Kidney epithelial cell (primary cell): ENCODE results near the gene GPATCH4. TPM values are rescaled to one million over a fixed set of nuclear protein-coding genes. Genes with fewer than 3 reads are reported as not detected.

Experiments used
- DNase-seq: peaks from one replicate; pipeline ENCODE4 v3.0.0-alpha.2; 2010; ENCODE audit warnings: low read depth
- H3K27me3 ChIP-seq: 2 replicates; pipeline ENCODE4 v1.6.0; 2011; ENCODE audit warnings: low read length; ENCODE audit not compliant: control insufficient read depth, insufficient read depth
- H3K36me3 ChIP-seq: 2 replicates; pipeline ENCODE4 v1.5.1; 2011; ENCODE audit warnings: low read length; ENCODE audit not compliant: control insufficient read depth, insufficient read depth
- H3K4me3 ChIP-seq: 2 replicates; pipeline ENCODE4 v1.5.1; 2011; ENCODE audit warnings: low read depth, mild to moderate bottlenecking, control low read depth, low read length
- total RNA-seq: library from RNA; depleted of rRNA; stranded (reverse); fragments of >200 nt; gene quantifications from 2 replicates; pipeline ENCODE4 v1.2.3, GENCODE V29; 2015
- TF ChIP-seq, protein P1 (sequence below): IDR thresholded peaks from 2 replicates; pipeline ENCODE4 v1.5.1; 2011; ENCODE audit warnings: mild to moderate bottlenecking, moderate library complexity, low read length, control low read depth, inconsistent platforms; ENCODE audit not compliant: insufficient read depth, poor library complexity, severe bottlenecking

The GPATCH4 gene
- total RNA-seq, result 19.1 and 21.8 TPM in 2 replicates

- Histone ChIP-seq H3K27me3 (no peaks in the 10 kb centered on the region), H3K36me3 (peaks cover 1% of the 10 kb centered on the region), H3K4me3 (peak within 1 kb of the TSS; percentile 89)
- TF ChIP-seq, protein P1, sequence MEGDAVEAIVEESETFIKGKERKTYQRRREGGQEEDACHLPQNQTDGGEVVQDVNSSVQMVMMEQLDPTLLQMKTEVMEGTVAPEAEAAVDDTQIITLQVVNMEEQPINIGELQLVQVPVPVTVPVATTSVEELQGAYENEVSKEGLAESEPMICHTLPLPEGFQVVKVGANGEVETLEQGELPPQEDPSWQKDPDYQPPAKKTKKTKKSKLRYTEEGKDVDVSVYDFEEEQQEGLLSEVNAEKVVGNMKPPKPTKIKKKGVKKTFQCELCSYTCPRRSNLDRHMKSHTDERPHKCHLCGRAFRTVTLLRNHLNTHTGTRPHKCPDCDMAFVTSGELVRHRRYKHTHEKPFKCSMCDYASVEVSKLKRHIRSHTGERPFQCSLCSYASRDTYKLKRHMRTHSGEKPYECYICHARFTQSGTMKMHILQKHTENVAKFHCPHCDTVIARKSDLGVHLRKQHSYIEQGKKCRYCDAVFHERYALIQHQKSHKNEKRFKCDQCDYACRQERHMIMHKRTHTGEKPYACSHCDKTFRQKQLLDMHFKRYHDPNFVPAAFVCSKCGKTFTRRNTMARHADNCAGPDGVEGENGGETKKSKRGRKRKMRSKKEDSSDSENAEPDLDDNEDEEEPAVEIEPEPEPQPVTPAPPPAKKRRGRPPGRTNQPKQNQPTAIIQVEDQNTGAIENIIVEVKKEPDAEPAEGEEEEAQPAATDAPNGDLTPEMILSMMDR, result no peak
- DNase-seq, result peak; percentile 61
These were observed at the start of gene GPATCH4 for GRCh38 chr1:156601122-156601830. TSS of gene GPATCH4 (minus strand) at chr1:156601479.

GRCh38 chr1:156648951-156649350 is 47.7 kb upstream of the GPATCH4 start:
- Histone ChIP-seq H3K4me3 (no peak overlapping the region), H3K36me3 (no peaks in the 10 kb centered on the region), H3K27me3 (peaks cover 70% of the 10 kb centered on the region)
- TF ChIP-seq, protein P1, result no peak
- no peak for DNase-seq

DNA sequence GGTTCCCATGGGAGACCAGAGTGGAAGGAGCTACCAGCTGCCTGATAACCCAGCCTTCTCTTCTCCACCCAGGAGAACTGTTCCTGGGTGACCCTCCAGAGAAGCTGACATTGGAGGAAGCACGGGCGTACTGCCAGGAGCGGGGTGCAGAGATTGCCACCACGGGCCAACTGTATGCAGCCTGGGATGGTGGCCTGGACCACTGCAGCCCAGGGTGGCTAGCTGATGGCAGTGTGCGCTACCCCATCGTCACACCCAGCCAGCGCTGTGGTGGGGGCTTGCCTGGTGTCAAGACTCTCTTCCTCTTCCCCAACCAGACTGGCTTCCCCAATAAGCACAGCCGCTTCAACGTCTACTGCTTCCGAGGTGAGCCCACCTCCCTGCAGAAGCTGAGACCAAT is 47.2 kb upstream of the GPATCH4 start:
- TF ChIP-seq, protein P1, result no peak
- Histone ChIP-seq H3K27me3 (peaks cover 74% of the 10 kb centered on the region), H3K4me3 (no peak overlapping the region), H3K36me3 (no peaks in the 10 kb centered on the region)
- no peak for DNase-seq

DNA sequence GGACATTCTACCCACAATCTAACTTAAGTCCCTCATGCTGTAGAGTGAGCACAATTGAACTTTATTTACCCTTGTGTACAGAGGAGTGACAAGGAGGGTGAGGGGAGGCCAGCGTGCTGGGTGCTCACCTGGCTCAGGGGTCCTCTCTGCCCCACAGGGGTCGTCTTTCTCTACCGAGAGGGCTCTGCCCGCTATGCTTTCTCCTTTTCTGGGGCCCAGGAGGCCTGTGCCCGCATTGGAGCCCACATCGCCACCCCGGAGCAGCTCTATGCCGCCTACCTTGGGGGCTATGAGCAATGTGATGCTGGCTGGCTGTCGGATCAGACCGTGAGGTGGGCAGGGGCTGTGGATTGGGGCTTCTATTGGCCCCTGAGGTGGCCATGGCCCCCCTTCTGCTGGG is 46.1 kb upstream of the GPATCH4 start:
- no peaks in the 10 kb centered on the region for H3K36me3 ChIP-seq
- peaks cover 82% of the 10 kb centered on the region for H3K27me3 ChIP-seq
- TF ChIP-seq, protein P1, result no peak
- no peak overlapping the region for H3K4me3 ChIP-seq
- DNase-seq, result no peak

DNA sequence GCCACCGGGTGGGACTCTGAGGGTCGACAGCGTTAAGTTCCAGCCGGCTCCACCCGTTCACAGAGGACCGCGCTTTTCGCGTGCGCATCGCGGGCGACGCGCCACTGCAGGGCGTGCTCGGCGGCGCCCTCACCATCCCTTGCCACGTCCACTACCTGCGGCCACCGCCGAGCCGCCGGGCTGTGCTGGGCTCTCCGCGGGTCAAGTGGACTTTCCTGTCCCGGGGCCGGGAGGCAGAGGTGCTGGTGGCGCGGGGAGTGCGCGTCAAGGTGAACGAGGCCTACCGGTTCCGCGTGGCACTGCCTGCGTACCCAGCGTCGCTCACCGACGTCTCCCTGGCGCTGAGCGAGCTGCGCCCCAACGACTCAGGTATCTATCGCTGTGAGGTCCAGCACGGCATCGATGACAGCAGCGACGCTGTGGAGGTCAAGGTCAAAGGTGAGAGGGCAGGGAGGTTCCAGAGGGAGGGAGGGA is 45.5 kb upstream of the GPATCH4 start:
- peaks cover 83% of the 10 kb centered on the region for H3K27me3 ChIP-seq
- no peak for DNase-seq
- no peak overlapping the region for H3K4me3 ChIP-seq
- H3K36me3 ChIP-seq, result no peaks in the 10 kb centered on the region
- TF ChIP-seq, protein P1, result no peak

DNA sequence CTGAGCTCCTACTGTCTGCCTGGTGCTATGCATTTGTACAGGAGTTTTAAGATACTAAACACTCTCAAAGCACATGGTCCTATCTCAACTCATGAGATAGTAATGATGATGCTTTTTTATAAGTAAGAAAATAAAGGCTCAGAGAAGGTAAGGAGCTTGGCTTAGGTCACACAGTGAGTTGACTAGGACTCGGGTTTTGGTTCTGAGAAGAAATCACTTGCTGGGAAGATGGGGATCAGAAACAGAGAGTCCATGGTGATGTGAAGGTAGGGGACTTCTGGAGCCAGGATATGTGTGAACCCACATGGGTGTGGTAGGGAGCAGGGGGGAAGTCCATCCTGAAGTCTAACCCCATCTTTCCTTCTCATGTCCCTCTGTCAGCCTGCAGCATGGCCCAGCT is 44.4 kb upstream of the GPATCH4 start:
- Histone ChIP-seq H3K27me3 (peaks cover 88% of the 10 kb centered on the region), H3K4me3 (no peak overlapping the region), H3K36me3 (no peaks in the 10 kb centered on the region)
- no peak for DNase-seq
- TF ChIP-seq, protein P1, result no peak
